ENCODE measurements around the gene ATF6. TPM values are rescaled to one million over a fixed set of nuclear protein-coding genes. Genes with fewer than 3 reads are reported as not detected.

The ATF6 gene
- total RNA-seq, 1 experiment from 2014 or later: 20.9 TPM

DNA sequence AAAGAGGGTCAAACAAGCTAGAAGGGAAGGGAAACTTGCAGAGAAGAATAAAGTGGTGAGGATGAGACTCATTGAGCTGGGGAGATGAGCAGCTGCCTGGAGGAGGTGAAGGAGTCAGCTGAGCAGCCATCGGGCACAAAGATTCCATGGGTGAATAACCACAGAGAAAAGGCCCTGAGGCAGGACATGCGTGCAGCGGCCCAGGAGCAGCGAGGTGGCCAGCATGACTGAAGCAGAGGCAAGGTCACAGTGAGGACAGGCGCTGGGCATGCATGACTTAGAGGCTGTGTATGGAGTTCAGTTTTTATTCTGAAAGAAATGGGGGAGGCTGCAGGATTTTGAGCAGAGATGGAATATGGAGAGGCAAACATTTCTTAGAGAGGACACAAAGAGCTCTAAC, 232.7 kb downstream of the ATF6 start:
- no peak overlapping the region for H3K4me3 ChIP-seq (replicated peaks in 1 of 2; ENCODE audit: low read depth in 1 of 2, low read length in 2 of 2)
- no peak for TF ChIP-seq EZH2phosphoT487 (IDR thresholded peaks at IDR 0.05; ENCODE audit: borderline replicate concordance)
- TF ChIP-seq, protein P1, sequence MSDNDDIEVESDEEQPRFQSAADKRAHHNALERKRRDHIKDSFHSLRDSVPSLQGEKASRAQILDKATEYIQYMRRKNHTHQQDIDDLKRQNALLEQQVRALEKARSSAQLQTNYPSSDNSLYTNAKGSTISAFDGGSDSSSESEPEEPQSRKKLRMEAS (IDR thresholded peaks at IDR 0.05): no peak
- no peak for TF ChIP-seq EGR1 (IDR thresholded peaks at IDR 0.05; ENCODE audit: low read depth)
- no peak for TF ChIP-seq ZNF274 (IDR thresholded peaks at IDR 0.05; ENCODE audit: low read depth, low read length)
- TF ChIP-seq ZFX (IDR thresholded peaks at IDR 0.05): no peak
- TF ChIP-seq, protein P2, sequence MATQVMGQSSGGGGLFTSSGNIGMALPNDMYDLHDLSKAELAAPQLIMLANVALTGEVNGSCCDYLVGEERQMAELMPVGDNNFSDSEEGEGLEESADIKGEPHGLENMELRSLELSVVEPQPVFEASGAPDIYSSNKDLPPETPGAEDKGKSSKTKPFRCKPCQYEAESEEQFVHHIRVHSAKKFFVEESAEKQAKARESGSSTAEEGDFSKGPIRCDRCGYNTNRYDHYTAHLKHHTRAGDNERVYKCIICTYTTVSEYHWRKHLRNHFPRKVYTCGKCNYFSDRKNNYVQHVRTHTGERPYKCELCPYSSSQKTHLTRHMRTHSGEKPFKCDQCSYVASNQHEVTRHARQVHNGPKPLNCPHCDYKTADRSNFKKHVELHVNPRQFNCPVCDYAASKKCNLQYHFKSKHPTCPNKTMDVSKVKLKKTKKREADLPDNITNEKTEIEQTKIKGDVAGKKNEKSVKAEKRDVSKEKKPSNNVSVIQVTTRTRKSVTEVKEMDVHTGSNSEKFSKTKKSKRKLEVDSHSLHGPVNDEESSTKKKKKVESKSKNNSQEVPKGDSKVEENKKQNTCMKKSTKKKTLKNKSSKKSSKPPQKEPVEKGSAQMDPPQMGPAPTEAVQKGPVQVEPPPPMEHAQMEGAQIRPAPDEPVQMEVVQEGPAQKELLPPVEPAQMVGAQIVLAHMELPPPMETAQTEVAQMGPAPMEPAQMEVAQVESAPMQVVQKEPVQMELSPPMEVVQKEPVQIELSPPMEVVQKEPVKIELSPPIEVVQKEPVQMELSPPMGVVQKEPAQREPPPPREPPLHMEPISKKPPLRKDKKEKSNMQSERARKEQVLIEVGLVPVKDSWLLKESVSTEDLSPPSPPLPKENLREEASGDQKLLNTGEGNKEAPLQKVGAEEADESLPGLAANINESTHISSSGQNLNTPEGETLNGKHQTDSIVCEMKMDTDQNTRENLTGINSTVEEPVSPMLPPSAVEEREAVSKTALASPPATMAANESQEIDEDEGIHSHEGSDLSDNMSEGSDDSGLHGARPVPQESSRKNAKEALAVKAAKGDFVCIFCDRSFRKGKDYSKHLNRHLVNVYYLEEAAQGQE (IDR thresholded peaks at IDR 0.05; ENCODE audit: low read depth): no peak
- TF ChIP-seq, protein P3, sequence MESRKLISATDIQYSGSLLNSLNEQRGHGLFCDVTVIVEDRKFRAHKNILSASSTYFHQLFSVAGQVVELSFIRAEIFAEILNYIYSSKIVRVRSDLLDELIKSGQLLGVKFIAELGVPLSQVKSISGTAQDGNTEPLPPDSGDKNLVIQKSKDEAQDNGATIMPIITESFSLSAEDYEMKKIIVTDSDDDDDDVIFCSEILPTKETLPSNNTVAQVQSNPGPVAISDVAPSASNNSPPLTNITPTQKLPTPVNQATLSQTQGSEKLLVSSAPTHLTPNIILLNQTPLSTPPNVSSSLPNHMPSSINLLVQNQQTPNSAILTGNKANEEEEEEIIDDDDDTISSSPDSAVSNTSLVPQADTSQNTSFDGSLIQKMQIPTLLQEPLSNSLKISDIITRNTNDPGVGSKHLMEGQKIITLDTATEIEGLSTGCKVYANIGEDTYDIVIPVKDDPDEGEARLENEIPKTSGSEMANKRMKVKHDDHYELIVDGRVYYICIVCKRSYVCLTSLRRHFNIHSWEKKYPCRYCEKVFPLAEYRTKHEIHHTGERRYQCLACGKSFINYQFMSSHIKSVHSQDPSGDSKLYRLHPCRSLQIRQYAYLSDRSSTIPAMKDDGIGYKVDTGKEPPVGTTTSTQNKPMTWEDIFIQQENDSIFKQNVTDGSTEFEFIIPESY (IDR thresholded peaks at IDR 0.05; ENCODE audit: extremely low read depth, insufficient replicate concordance, low read length): no peak
- TF ChIP-seq TCF7L2 (IDR thresholded peaks at IDR 0.05; ENCODE audit: borderline replicate concordance, extremely low read depth, insufficient read depth, insufficient read length): no peak
- TF ChIP-seq, protein P4, sequence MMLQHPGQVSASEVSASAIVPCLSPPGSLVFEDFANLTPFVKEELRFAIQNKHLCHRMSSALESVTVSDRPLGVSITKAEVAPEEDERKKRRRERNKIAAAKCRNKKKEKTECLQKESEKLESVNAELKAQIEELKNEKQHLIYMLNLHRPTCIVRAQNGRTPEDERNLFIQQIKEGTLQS (IDR thresholded peaks at IDR 0.05): no peak
- no peak for TF ChIP-seq POLR2A (IDR thresholded peaks at IDR 0.05; ENCODE audit: borderline replicate concordance, extremely low read depth, insufficient read depth, insufficient read length)
- TF ChIP-seq RAD21 (IDR thresholded peaks at IDR 0.05; ENCODE audit: low read depth): no peak
- TF ChIP-seq JUND (IDR thresholded peaks at IDR 0.05): no peak
- no peak for TF ChIP-seq SP1 (IDR thresholded peaks at IDR 0.05; ENCODE audit: low read depth)
- TF ChIP-seq ELF1 (IDR thresholded peaks at IDR 0.05; ENCODE audit: borderline replicate concordance, low read depth): no peak
- TF ChIP-seq, protein P5, sequence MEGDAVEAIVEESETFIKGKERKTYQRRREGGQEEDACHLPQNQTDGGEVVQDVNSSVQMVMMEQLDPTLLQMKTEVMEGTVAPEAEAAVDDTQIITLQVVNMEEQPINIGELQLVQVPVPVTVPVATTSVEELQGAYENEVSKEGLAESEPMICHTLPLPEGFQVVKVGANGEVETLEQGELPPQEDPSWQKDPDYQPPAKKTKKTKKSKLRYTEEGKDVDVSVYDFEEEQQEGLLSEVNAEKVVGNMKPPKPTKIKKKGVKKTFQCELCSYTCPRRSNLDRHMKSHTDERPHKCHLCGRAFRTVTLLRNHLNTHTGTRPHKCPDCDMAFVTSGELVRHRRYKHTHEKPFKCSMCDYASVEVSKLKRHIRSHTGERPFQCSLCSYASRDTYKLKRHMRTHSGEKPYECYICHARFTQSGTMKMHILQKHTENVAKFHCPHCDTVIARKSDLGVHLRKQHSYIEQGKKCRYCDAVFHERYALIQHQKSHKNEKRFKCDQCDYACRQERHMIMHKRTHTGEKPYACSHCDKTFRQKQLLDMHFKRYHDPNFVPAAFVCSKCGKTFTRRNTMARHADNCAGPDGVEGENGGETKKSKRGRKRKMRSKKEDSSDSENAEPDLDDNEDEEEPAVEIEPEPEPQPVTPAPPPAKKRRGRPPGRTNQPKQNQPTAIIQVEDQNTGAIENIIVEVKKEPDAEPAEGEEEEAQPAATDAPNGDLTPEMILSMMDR (IDR thresholded peaks at IDR 0.05 in 2 of 3, conservative IDR thresholded peaks at IDR 0.05 in 1 of 3; ENCODE audit: borderline replicate concordance in 1 of 3, insufficient read depth in 1 of 3, low read depth in 2 of 3, low read length in 2 of 3): no peak
- no peak for TF ChIP-seq CEBPB (IDR thresholded peaks at IDR 0.05; ENCODE audit: low read depth)
- H3K27me3 ChIP-seq (ENCODE audit: insufficient read depth, low read length): no peaks in the 10 kb centered on the region
- ChIA-PET POLR2A (no interaction called here), RAD21 (ENCODE audit: low non-redundant PET in 1 of 2, low total read pairs in 2 of 2, uncharacterized antibody in 2 of 2, unreplicated experiment in 2 of 2) (no interaction called here), CTCF (no interaction called here)
- no peaks in the 10 kb centered on the region for H3K4me1 ChIP-seq (ENCODE audit: control insufficient read depth in 1 of 2, insufficient read depth in 2 of 2, low read length in 2 of 2)
- H3K9ac ChIP-seq (ENCODE audit: low read length): no peak overlapping the region
- BruUV-seq (replicated peaks): no TSS peak
- intact Hi-C loops (cut with micrococcal nuclease): no loop called here
- H3K79me2 ChIP-seq (ENCODE audit: insufficient read depth, low read length): no peaks in the 10 kb centered on the region
- H3K36me3 ChIP-seq (ENCODE audit: control insufficient read depth in 1 of 2, insufficient read depth in 2 of 2, low read length in 2 of 2): no peaks in the 10 kb centered on the region
- H3K9me2 ChIP-seq (ENCODE audit: insufficient read depth): no peaks in the 10 kb centered on the region
- H3K27ac ChIP-seq (ENCODE audit: low read depth, low read length): no peak overlapping the region
- no peaks in the 10 kb centered on the region for H3K9me3 ChIP-seq (ENCODE audit: control insufficient read depth in 1 of 2, insufficient read depth in 1 of 2, low read depth in 1 of 2, low read length in 2 of 2)
- H2AFZ ChIP-seq (ENCODE audit: low read depth, low read length, poor library complexity, severe bottlenecking): no peak overlapping the region
- DNase-seq (ENCODE audit: low read depth, low spot score) (no peak), ATAC-seq (no peak)
- H3K4me2 ChIP-seq (ENCODE audit: low read length): no peak overlapping the region
- H4K20me1 ChIP-seq (ENCODE audit: insufficient read depth): no peaks in the 10 kb centered on the region

Measured in HCT116 (cell line).